Breast epithelium (tissue), 4 donors: Measurements from ENCODE around the gene DTL. TPM values are rescaled to one million over a fixed set of nuclear protein-coding genes. Genes with fewer than 3 reads are reported as not detected.
"Not testable (repeated sequence)": the region's sequence is repeated elsewhere in the genome, so short reads cannot be mapped to it uniquely, and the experiment has no call there.

Experiments used
- DNase-seq, 2 donors: peaks; one replicate each; pipeline ENCODE4 v3.0.0-alpha.2; 2019; ENCODE audit warnings: low spot score in 2 of 2
- H3K27ac ChIP-seq, 2 donors: fragments of 200-600 bp; sonication (generic) in 1 of 2; one replicate each; pipeline ENCODE4 v1.5.1; 2016 to 2019; ENCODE audit warnings: mild to moderate bottlenecking in 1 of 2
- H3K27me3 ChIP-seq, 2 donors: fragments of 200-600 bp; sonication (generic) in 1 of 2; one replicate each; pipeline versions ENCODE4 v1.5.1 to v1.6.0; 2017 to 2019; ENCODE audit warnings: control low read depth in 1 of 2, mild to moderate bottlenecking in 1 of 2
- H3K36me3 ChIP-seq: fragments of 200-600 bp; one replicate; pipeline ENCODE4 v1.5.1; 2019
- H3K4me1 ChIP-seq, 2 donors: fragments of 200-600 bp; sonication (generic); one replicate each; pipeline ENCODE4 v1.5.1; 2016 to 2019; ENCODE audit warnings: control low read depth in 1 of 2
- H3K4me3 ChIP-seq, 3 donors: fragments of 200-600 bp; sonication (generic); 1 replicate in 2 of 3; 2 replicates in 1 of 3; pipeline ENCODE4 v1.5.1; 2016 to 2019; ENCODE audit warnings: mild to moderate bottlenecking in 3 of 3, moderate library complexity in 2 of 3
- H3K9me3 ChIP-seq, 2 donors: fragments of 200-600 bp; sonication (generic) in 1 of 2; one replicate each; pipeline ENCODE4 v1.5.1; 2016 to 2019; ENCODE audit warnings: control low read depth in 1 of 2
- POLR2A ChIP-seq: fragments of 450-650 bp; IDR thresholded peaks from one replicate; pipeline ENCODE4 v1.6.1; 2016; ENCODE audit warnings: antibody characterized with exemption, mild to moderate bottlenecking, moderate library complexity
- POLR2AphosphoS5 ChIP-seq, 3 donors: sonication (generic); formaldehyde crosslinking; IDR thresholded peaks; one replicate each; pipeline ENCODE4 v1.6.1; 2017; ENCODE audit warnings: antibody characterized with exemption in 3 of 3
- intact Hi-C: fragments of 100-400 bp; cut with DNase I; formaldehyde crosslinking; loops from one replicate; pipeline ENCODE4 v1.15.1; 2023; ENCODE audit warnings: low total_unique reads
- total RNA-seq, 3 donors: library from RNA; depleted of rRNA; stranded (reverse); fragments of >200 nt; gene quantifications; one replicate each; pipeline ENCODE4 v1.1.0, GENCODE V29; 2016
- TF ChIP-seq, protein P1 (sequence below), 3 donors: fragments of 450-650 bp; IDR thresholded peaks; one replicate each; pipeline ENCODE4 v1.5.1; 2016 to 2017; ENCODE audit warnings: antibody characterized with exemption in 3 of 3, mild to moderate bottlenecking in 3 of 3, moderate library complexity in 3 of 3

DTL gene
- total RNA-seq, 3 donors from 2014 or later: 0.29 to 0.80 (median 0.66) TPM

DNA sequence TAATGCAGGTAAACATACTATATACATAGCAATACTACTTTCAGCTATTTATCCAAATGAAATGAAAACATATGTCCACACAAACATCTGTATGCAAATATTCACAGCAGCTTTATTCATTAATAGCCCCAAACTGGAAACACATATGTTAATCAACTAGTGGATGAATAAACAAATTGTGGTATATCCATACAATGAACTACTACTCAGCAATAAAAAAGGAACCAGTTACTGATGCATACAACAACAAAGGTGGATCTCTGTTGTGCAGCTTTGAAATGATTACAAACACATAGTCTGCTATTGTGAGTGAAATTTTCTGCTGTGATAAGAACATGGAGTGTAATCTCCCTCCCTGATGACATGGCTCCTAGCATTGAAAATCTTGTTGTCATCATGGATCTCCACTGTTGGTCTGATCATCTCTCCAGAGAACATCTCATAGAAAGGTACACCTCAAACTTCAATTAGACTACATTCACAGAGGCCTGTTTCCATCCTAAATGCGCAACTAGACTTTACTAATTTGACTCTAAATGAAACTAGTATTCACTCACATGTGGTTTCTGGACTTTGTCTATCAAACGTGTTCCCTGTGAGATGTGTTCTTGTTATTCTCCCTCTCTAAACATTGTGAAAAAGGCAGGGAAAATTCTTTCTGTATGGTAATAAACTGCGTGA is 10.9 kb upstream of the DTL start:
- Histone ChIP-seq H3K9me3 (no peaks in the 10 kb centered on the region), H3K36me3 (no peaks in the 10 kb centered on the region), H3K4me1 (no peaks in the 10 kb centered on the region), H3K4me3 (no peak overlapping the region), H3K27ac (no peak overlapping the region), H3K27me3 (no peaks in the 10 kb centered on the region)
- TF ChIP-seq POLR2A (no peak), POLR2AphosphoS5 (IDR thresholded peaks at IDR 0.05) (no peak)
- TF ChIP-seq, protein P1, sequence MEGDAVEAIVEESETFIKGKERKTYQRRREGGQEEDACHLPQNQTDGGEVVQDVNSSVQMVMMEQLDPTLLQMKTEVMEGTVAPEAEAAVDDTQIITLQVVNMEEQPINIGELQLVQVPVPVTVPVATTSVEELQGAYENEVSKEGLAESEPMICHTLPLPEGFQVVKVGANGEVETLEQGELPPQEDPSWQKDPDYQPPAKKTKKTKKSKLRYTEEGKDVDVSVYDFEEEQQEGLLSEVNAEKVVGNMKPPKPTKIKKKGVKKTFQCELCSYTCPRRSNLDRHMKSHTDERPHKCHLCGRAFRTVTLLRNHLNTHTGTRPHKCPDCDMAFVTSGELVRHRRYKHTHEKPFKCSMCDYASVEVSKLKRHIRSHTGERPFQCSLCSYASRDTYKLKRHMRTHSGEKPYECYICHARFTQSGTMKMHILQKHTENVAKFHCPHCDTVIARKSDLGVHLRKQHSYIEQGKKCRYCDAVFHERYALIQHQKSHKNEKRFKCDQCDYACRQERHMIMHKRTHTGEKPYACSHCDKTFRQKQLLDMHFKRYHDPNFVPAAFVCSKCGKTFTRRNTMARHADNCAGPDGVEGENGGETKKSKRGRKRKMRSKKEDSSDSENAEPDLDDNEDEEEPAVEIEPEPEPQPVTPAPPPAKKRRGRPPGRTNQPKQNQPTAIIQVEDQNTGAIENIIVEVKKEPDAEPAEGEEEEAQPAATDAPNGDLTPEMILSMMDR (IDR thresholded peaks at IDR 0.05): no peak
- intact Hi-C loops: no loop called here
- DNase-seq: no peak

DNA sequence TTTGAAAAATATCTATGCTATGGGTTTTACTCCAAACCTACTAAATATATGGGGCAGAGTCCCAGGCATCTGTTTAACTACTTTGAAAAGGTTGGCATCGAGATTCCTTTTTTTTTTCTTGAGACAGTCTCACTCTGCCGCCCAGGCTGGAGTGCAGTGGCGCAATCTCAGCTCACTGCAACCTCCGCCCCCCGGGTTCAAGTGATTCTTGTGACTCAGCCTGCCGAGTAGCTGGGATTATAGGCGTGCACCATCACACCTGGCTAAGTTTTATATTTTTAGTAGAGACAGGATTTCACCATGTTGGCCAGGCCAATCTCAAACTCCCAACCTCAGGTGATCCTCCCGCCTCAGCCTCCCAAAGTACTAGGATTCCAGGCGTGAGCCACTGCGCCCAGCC is 7.8 kb upstream of the DTL start:
- H3K36me3 ChIP-seq, H3K27ac ChIP-seq, H3K4me3 ChIP-seq, H3K4me1 ChIP-seq, DNase-seq, H3K27me3 ChIP-seq, H3K9me3 ChIP-seq, intact Hi-C loops: not testable (repeated sequence)

DNA sequence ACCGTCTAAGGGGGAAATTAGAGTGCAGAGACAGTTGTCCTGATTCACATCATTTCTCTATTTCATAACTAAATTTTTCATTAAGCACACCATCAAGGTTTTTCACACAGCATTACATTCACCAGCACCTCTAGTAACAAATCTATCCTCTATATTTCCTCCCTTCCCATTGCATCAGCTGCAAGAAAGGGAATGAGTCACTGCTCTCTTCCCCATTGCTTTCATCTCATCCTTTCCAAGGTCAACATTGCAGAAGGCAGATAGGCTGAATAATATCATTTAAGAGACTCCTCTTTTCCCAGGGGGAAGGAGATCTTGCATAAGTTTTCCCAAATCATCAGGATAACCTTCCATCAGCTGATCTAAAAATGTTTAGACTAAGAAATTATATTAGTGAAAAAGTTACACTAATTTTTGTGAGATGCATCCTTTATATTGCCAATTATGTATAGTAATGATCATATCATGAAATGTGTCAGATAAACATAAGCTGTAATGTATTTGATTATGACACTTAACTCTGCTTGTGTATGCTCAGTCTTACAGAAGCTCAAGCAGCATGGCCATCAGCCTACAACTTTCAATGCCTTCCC is 4.5 kb upstream of the DTL start:
- no peak for DNase-seq
- intact Hi-C loops: no loop called here
- TF ChIP-seq POLR2A (no peak), POLR2AphosphoS5 (IDR thresholded peaks at IDR 0.05) (no peak)
- TF ChIP-seq, protein P1 (IDR thresholded peaks at IDR 0.05): no peak
- H3K9me3 ChIP-seq: no peaks in the 10 kb centered on the region
- H3K4me1 ChIP-seq: peaks cover 0 to 2% of the 10 kb centered on the region in 2 donors
- no peak overlapping the region for H3K27ac ChIP-seq
- no peaks in the 10 kb centered on the region for H3K36me3 ChIP-seq
- no peak overlapping the region for H3K4me3 ChIP-seq
- no peaks in the 10 kb centered on the region for H3K27me3 ChIP-seq

DNA sequence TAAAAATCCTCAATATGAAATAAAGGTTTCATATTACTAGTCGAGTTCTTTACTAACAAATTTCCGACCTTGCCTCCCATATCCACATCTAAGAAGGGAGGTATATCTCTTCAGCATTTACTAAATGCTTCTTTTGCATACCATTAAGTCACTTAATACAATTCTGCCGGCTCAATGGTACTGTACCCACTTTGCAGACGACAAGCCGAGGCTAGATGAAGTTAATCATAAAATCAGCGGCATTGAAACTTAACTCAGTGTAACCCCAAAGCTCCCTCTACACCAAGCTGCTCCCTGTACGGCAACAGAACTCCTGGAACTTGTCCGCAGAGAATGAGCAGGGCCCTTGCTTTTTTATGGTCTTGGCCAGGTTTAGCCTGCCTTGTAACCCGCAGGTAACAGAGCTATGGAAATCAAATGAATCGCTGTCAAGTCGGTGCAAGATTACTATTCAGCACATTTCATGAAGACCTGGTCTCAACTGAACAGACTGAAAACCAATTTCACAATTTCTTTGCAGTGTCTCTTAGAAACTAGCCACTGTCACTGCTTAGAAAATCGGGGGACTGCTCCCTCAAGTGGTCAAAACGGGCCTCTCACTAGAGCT is 929 bp upstream of the DTL start:
- no peaks in the 10 kb centered on the region for H3K36me3 ChIP-seq
- peaks cover 0 to 5% of the 10 kb centered on the region in 2 donors for H3K4me1 ChIP-seq
- H3K27ac ChIP-seq: peak overlapping the region; percentile 60 to 95
- H3K4me3 ChIP-seq: peak overlapping the region; percentile 54 to 82 (median 59)
- intact Hi-C loops: no loop called here
- no peak for DNase-seq
- TF ChIP-seq POLR2AphosphoS5 (IDR thresholded peaks at IDR 0.05) (no peak), POLR2A (no peak)
- TF ChIP-seq, protein P1 (IDR thresholded peaks at IDR 0.05): no peak
- no peaks in the 10 kb centered on the region for H3K27me3 ChIP-seq
- H3K9me3 ChIP-seq: no peaks in the 10 kb centered on the region

DNA sequence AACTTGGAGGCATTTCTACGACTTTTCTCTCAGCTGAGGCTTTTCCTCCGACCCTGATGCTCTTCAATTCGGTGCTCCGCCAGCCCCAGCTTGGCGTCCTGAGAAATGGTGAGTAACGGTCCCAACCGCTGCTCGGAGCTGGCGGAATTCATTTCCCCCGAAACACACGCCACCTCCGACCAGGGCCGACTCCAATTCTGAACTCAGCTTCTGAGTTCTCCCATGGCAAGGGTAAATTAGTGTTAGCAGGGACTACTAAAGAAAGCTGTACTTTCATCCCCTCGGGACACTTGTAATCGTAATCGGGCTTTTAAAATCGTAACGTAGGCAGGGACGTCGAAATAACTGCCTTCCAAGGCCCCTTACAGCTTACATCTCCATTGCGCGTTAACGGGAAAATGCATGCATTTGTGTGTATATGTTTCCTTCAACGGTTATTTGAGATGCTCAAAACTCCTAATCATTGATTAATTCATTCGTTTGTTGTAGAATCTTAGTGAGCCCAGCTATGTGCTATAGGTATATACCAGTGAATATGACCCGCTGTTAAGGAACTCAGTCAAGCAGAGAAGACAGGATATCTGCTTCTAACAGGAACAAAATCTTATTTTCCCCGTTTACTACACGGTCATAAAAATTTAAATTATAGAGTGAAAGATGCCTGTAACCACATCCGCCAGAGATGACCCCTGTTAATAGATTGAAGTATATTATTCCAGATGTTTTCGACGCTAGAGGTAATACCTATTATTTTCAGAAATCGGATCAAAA is 472 bp downstream of the DTL start:
- no peak for DNase-seq
- peaks cover 0 to 5% of the 10 kb centered on the region in 2 donors for H3K4me1 ChIP-seq
- TF ChIP-seq POLR2A (no peak), POLR2AphosphoS5 (IDR thresholded peaks at IDR 0.05) (no peak)
- TF ChIP-seq, protein P1 (IDR thresholded peaks at IDR 0.05): no peak
- intact Hi-C loops: no loop called here
- no peaks in the 10 kb centered on the region for H3K9me3 ChIP-seq
- no peaks in the 10 kb centered on the region for H3K27me3 ChIP-seq
- no peaks in the 10 kb centered on the region for H3K36me3 ChIP-seq
- H3K27ac ChIP-seq: peak overlapping the region; percentile 60 to 95
- H3K4me3 ChIP-seq: peak overlapping the region; percentile 54 to 82 (median 59)
